OCI-LY3 (cell line): ENCODE data around the gene GUK1.

Source experiments
- H2AFZ ChIP-seq: fragments of 200-600, 300-600 bp; shearing (Covaris generic); 2 replicates; pipeline ENCODE4 v1.6.0; 2014; ENCODE audit warnings: antibody characterized with exemption, low read depth, low read length
- H3K27ac ChIP-seq: fragments of 200-600, 300-600 bp; sonication (generic); 2 replicates; pipeline ENCODE4 v1.5.1; 2014; ENCODE audit warnings: mild to moderate bottlenecking, low read length, moderate library complexity, mixed read lengths
- H3K27me3 ChIP-seq: fragments of 200-600, 300-600 bp; sonication (generic); 2 replicates; pipeline ENCODE4 v1.6.1; 2014; ENCODE audit warnings: low read depth, low read length, mixed read lengths
- H3K36me3 ChIP-seq: fragments of 200-600, 300-600 bp; sonication (generic); replicated peaks from 2 replicates; pipeline ENCODE3; 2014; ENCODE audit warnings: low read depth, low read length, mixed read lengths
- H3K4me1 ChIP-seq: fragments of 300-600, 200-600 bp; sonication (generic); 2 replicates; pipeline ENCODE4 v1.6.1; 2014; ENCODE audit warnings: low read length, mixed read lengths
- H3K4me2 ChIP-seq: fragments of 200-600, 300-600 bp; sonication (generic); 2 replicates; pipeline ENCODE4 v1.6.1; 2014; ENCODE audit warnings: low read length, mixed read lengths
- H3K4me3 ChIP-seq: fragments of 300-600, 200-600 bp; sonication (generic); 2 replicates; pipeline ENCODE4 v1.5.1; 2014; ENCODE audit warnings: antibody characterized with exemption, mild to moderate bottlenecking, low read length, moderate library complexity
- H3K79me2 ChIP-seq: fragments of 300-600, 200-600 bp; shearing (Covaris generic); 2 replicates; pipeline ENCODE4 v1.6.1; 2014; ENCODE audit warnings: mild to moderate bottlenecking, low read length, mixed read lengths
- H3K9ac ChIP-seq: fragments of 300-600, 200-600 bp; shearing (Covaris generic); 2 replicates; pipeline ENCODE4 v1.6.0; 2014; ENCODE audit warnings: mild to moderate bottlenecking, low read length, moderate library complexity
- H3K9me3 ChIP-seq: fragments of 200-600, 300-600 bp; shearing (Covaris generic); 2 replicates; pipeline ENCODE4 v1.6.1; 2014; ENCODE audit warnings: low read length, mixed read lengths; ENCODE audit not compliant: insufficient read depth
- H4K20me1 ChIP-seq: fragments of 200-600, 300-600 bp; sonication (generic); 2 replicates; pipeline ENCODE4 v1.6.1; 2016; ENCODE audit warnings: low read length, mixed read lengths; ENCODE audit not compliant: insufficient read depth
- CTCF ChIP-seq: fragments of 200-600, 300-600 bp; sonication (generic); IDR thresholded peaks from 2 replicates; pipeline ENCODE4 v1.5.1; 2014; ENCODE audit warnings: antibody characterized with exemption, low read length, low read depth
- EZH2phosphoT487 ChIP-seq: fragments of 200-600 bp; shearing (Covaris generic); IDR thresholded peaks from 2 replicates; pipeline ENCODE4 v1.6.1; 2018; ENCODE audit warnings: antibody characterized with exemption, mixed run types, low read depth

GUK1 gene

GRCh38 chr1:228174482-228175315, 34.6 kb downstream of the GUK1 start:
- Histone ChIP-seq H3K27me3 (no peaks in the 10 kb centered on the region), H2AFZ (no peak overlapping the region), H3K9me3 (no peaks in the 10 kb centered on the region), H4K20me1 (peaks cover 5% of the 10 kb centered on the region), H3K9ac (no peak overlapping the region), H3K4me2 (no peak overlapping the region), H3K4me1 (no peaks in the 10 kb centered on the region), H3K79me2 (no peaks in the 10 kb centered on the region), H3K4me3 (no peak overlapping the region), H3K36me3 (no peaks in the 10 kb centered on the region), H3K27ac (no peak overlapping the region)
- no peak for TF ChIP-seq EZH2phosphoT487
- TF ChIP-seq CTCF = no peak

GRCh38 chr1:228175316-228176023, 35.4 kb downstream of the GUK1 start:
- no peak overlapping the region for H3K27ac ChIP-seq
- no peak overlapping the region for H3K9ac ChIP-seq
- H3K36me3 ChIP-seq = no peaks in the 10 kb centered on the region
- no peaks in the 10 kb centered on the region for H3K4me1 ChIP-seq
- no peak overlapping the region for H3K4me2 ChIP-seq
- no peak for TF ChIP-seq CTCF
- TF ChIP-seq EZH2phosphoT487 = no peak
- no peaks in the 10 kb centered on the region for H3K9me3 ChIP-seq
- no peaks in the 10 kb centered on the region for H3K79me2 ChIP-seq
- H4K20me1 ChIP-seq = peaks cover 5% of the 10 kb centered on the region
- H3K4me3 ChIP-seq = no peak overlapping the region
- H3K27me3 ChIP-seq = no peaks in the 10 kb centered on the region
- no peak overlapping the region for H2AFZ ChIP-seq

GRCh38 chr1:228176024-228176395, 35.9 kb downstream of the GUK1 start:
- Histone ChIP-seq H3K4me3 (no peak overlapping the region), H3K79me2 (no peaks in the 10 kb centered on the region), H3K9ac (no peak overlapping the region), H3K27me3 (no peaks in the 10 kb centered on the region), H3K36me3 (no peaks in the 10 kb centered on the region), H3K9me3 (no peaks in the 10 kb centered on the region), H4K20me1 (peaks cover 5% of the 10 kb centered on the region), H3K4me1 (no peaks in the 10 kb centered on the region), H3K4me2 (no peak overlapping the region), H2AFZ (no peak overlapping the region), H3K27ac (no peak overlapping the region)
- TF ChIP-seq EZH2phosphoT487 (no peak), CTCF (no peak)

GRCh38 chr1:228176461-228177182, 36.5 kb downstream of the GUK1 start:
- Histone ChIP-seq H4K20me1 (peaks cover 5% of the 10 kb centered on the region), H3K27me3 (no peaks in the 10 kb centered on the region), H2AFZ (no peak overlapping the region), H3K9ac (no peak overlapping the region), H3K27ac (no peak overlapping the region), H3K79me2 (no peaks in the 10 kb centered on the region), H3K4me1 (no peaks in the 10 kb centered on the region), H3K36me3 (no peaks in the 10 kb centered on the region), H3K4me2 (no peak overlapping the region), H3K4me3 (no peak overlapping the region), H3K9me3 (no peaks in the 10 kb centered on the region)
- no peak for TF ChIP-seq CTCF
- no peak for TF ChIP-seq EZH2phosphoT487
